Endothelial cell of hepatic sinusoid (primary cell): ENCODE results near the gene ROR1.

Experiments
- in situ Hi-C: cut with HindIII; loops from 2 replicates; pipeline ENCODE4 v1.10.0; 2017; ENCODE audit warnings: low sequenced_read_pairs

Gene ROR1

GRCh38 chr1:64114012-64114525, 340.3 kb downstream of the ROR1 start:
- in situ Hi-C loops, result no loop called here

DNA sequence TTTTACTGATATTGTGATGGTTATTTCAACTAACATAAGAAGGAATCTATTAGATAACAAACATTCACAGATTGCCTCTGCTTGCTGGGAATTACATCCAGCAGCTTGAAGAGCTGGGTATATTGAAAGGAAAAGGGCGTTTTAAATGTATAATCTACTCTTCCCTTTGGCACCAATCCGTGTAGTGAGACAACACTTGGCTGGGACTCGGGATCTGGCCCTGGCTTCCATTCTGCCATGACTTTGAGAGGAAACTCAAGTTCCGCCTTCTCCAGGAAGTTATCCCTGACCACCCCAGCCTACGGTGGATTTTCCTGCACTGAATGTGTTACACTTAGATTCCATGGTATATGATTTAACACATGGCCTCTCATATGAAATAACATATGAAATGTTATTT, 342.7 kb downstream of the ROR1 start:
- in situ Hi-C loops, result no loop called here

- in situ Hi-C loops, result no loop called here
Measured at GRCh38 chr1:64117492-64117891, 343.7 kb downstream of the ROR1 start.

DNA sequence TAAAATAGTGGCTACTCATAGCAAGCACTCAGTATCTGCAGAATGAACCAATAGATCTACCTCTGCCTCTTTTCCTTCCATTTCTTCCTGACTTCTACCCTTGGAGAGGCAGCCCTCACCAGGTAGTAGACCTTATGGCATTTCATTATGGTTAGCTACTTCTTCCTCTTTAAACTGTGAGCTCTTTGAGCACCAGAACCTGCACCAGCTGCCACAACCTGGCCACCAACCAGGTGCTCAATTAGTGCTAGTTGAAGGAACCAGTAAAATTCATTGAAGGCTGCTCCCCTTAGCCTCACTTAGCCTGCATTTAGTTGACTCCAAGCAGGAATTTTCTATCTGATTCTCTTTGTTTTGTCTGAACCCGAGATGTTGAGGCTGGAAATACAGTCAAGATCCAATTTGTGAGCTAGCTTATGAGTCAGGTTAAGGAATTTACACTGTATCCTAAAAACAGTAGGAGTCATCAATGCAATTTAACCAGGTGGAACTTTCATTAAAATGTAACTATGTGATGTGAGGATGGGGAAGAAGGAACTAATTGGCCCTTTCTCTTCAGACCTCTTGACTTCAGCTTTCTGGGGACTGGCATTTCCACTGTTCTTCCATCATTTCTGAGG, 348.1 kb downstream of the ROR1 start:
- in situ Hi-C loops, result no loop called here

DNA sequence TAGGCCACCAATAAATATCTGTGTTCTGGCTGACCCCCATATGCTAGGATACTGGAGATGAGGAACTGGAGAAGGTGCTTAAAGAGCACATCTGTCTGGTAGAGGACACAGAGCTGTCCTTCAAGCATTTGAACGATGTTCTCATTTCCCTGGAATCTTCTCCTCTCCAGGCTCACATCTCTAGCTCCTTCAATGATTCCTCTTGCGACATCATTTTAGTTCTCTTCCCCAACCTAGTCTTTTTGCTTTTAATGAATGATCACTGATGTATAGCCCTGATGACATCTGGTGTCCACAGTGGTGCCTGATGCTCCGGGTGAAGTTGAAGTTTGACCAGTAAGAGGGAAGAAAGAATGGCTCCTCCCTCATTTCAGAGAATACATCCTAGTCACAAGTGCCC, 348.8 kb downstream of the ROR1 start:
- in situ Hi-C loops, result no loop called here

GRCh38 chr1:64124704-64125440, 351.1 kb downstream of the ROR1 start:
- in situ Hi-C loops, result no loop called here

- in situ Hi-C loops, result no loop called here
Measured at GRCh38 chr1:64126581-64126980, 352.8 kb downstream of the ROR1 start.

DNA sequence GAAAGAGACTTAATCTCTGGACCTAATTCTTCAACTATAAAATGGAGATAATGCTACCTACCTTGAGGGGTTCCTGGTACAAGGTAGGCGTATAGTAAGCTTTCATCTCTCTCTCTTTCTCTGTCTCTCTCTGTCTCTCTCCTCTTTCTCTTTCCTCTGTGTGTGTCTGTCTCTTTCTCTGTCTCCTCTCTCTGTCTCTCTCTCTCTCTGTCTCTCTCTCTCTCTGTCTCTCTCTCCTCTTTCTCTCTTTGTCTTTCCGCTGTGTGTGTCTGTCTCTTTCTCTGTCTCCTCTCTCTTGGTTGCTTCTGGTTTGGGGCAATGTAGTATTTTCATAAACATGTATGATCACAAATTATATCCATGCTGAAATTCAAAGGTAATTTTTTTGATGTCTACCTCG, 353.5 kb downstream of the ROR1 start:
- in situ Hi-C loops, result no loop called here

GRCh38 chr1:64129701-64130100, 355.9 kb downstream of the ROR1 start:
- in situ Hi-C loops, result no loop called here

DNA sequence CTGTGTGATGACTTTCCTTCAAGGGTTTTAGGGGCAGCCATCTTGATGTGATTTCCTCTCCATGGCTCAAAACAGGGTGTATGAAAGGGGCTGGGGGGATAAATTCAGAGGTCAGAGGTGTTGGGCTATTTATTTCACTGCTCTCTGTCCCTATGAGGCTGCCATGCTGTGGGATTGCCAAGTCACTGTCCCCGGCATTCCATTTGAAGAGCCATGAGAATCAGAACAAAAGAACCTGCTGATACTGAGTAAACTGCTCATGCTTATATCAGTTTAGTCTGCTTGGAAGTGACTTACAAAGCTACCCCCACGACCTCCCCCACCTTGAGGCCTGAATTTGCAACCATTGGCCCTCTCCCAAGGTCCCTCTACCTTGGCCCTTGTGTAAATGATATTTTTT, 357.3 kb downstream of the ROR1 start:
- in situ Hi-C loops, result no loop called here

- in situ Hi-C loops, result no loop called here
Measured at GRCh38 chr1:64133036-64133435, 359.2 kb downstream of the ROR1 start.

- in situ Hi-C loops, result loop anchor here (5.0 kb wide), 1 partner anchor 443 kb away; no protein-coding TSS in a partner anchor
Measured at GRCh38 chr1:64135462-64136223, 361.8 kb downstream of the ROR1 start.

DNA sequence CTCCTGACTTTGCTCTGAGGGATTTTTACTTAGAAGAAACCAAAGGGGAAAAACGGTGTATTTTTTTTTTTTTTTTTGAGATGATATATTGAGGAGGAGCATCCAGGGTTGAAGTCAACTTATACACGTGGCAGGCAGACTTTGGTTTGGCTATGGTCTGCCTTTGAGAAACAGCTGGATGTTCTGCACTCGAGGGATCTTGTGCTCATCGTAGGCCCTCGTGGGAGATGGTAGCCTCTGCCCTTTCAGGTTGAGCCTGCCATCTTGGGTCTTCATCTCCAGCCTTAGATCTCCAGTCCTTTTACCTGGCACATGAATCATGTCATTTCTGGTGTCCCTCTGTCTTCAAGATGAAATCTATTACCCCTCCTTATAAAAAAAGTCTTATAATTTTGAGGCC, 362.5 kb downstream of the ROR1 start:
- in situ Hi-C loops, result loop anchor here (5.0 kb wide), 1 partner anchor 444 kb away; no protein-coding TSS in a partner anchor

DNA sequence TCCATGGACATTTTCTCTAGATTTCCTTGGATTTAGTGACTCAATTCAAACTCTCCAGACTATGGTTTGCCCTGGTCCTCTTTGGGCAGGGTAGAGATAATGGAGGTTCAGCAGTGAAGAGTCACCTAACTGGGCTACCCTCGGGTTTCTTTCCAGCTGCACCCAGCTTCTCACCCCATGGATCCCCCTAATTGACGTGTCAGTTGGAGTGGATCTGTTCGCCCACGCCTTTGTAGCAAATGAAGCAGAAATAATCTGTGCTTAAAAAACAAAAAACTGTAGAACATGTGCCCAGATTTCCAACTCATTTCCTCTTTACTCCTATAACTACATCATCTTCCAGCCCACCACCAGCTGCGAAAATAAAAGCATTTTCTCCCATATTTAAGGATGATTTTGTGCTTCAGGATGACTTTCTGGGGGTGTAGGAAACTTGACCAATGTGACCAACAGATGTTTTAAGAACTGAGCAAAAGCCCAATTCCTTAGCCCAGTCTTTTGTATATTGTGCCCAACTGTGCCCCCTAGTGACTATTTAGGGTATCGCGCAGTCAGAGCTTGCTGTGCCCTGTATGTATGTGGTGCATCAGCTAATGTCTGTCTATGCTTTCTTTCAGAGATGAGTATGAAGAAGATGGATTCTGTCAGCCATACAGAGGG, 363.1 kb downstream of the ROR1 start:
- in situ Hi-C loops, result loop anchor here (5.0 kb wide), 1 partner anchor 445 kb away; no protein-coding TSS in a partner anchor

DNA sequence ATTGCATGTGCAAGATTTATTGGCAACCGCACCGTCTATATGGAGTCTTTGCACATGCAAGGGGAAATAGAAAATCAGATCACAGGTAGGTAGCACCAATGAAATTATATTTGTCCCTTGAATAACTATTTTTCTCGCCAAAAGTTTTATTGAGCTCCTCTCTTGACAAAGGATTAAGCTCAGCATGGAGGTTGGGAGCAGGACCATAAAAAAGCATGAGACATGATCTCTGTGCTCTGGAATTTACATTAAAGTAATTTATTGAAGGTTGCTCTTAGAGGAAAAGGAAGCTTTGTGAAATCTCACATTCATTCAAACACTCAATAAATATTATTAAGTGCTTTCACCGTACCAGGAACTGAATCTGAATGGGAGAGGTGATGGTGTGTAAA, 363.6 kb downstream of the ROR1 start:
- in situ Hi-C loops, result loop anchor here (5.0 kb wide), 1 partner anchor 445 kb away; no protein-coding TSS in a partner anchor

DNA sequence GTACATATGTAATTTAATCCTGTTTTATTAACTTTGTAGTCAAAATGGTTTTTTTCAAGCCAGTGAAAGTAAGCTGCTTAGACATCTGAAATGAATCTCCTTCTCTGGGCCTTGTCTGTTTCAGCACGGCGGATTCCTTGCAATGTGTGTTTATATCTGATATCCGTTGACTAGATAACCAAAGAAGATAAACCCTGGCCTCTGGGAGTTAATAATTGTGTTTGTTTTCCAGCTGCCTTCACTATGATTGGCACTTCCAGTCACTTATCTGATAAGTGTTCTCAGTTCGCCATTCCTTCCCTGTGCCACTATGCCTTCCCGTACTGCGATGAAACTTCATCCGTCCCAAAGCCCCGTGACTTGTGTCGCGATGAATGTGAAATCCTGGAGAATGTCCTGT, 366.1 kb downstream of the ROR1 start:
- in situ Hi-C loops, result loop anchor here (5.0 kb wide), 2 partner anchors 92 to 448 kb away; no protein-coding TSS in a partner anchor

DNA sequence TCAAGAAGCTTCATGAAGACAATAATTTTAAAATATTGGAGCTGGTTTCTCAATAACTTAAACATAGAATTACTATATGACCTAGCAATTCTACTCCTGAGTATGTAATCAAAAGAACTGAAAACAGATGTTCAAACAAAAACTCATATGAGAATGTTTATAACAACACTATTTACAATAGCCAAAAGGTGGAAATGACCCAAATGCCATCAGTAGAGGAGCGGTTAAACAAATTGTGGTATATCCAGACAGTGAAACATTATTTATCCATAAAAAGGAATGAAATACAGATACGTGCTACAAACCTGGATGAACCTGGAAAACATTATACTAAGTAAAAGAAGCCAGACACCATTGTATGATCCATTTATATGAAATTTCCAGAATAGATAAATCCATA, 366.8 kb downstream of the ROR1 start:
- in situ Hi-C loops, result loop anchor here (5.0 kb wide), 1 partner anchor 92 kb away; no protein-coding TSS in a partner anchor

- in situ Hi-C loops, result no loop called here
Measured at GRCh38 chr1:64147045-64147724, 373.4 kb downstream of the ROR1 start.

DNA sequence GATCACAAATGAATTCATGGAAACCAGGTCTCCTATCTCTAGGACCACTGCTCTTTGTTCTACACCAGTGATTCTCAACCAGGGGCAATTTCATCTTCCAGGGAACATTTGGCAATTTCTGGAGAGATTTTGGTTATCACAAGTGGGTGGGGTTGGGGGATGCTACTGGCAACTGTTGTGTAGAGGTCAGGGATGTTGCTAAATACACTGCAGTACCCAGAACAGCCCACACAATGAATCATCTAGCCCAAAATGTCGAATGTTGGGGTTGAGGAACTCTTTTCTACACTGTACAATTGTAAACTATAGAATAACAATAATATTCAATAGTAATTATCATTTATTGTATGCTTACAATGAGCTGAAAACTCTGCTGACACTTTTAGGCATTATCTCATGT, 373.9 kb downstream of the ROR1 start:
- in situ Hi-C loops, result no loop called here

DNA sequence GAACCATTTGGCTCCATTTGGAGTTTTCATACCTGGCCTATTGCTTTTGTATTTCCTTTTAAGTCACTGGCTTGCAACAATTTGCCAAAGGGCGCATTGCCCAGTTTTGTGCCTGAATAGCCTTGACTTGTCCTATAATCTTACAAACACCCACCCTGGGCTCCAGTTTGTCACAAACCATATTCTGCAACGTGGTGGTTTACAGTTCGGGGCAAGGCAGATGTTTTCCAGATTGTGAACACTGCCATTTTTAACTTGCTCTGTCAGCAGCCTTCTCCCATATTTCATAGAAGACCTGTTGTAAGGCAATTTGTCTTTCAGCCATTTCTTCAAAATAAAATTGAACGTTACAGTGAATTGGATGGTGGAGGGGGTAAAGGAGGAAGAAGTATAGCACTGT, 376.4 kb downstream of the ROR1 start:
- in situ Hi-C loops, result no loop called here
